HEK293 (cell line): ENCODE measurements around the gene MARK2.

ENCODE experiments used
- FEZF1 ChIP-seq: fragments of 450-650 bp; formaldehyde crosslinking; IDR thresholded peaks from 2 replicates; pipeline ENCODE4 v1.5.1; 2016; ENCODE audit warnings: missing biosample characterization, missing genetic modification characterization
- IKZF3 ChIP-seq: fragments of 450-650 bp; IDR thresholded peaks from 2 replicates; pipeline ENCODE4 v1.5.0; 2018; ENCODE audit warnings: missing biosample characterization, mild to moderate bottlenecking, missing genetic modification characterization, moderate library complexity
- INSM2 ChIP-seq: fragments of 450-650 bp; formaldehyde crosslinking; IDR thresholded peaks from 2 replicates; pipeline ENCODE4 v1.5.1; 2016; ENCODE audit warnings: missing biosample characterization, missing genetic modification characterization
- OSR2 ChIP-seq: fragments of 450-650 bp; formaldehyde crosslinking; IDR thresholded peaks from 2 replicates; pipeline ENCODE4 v1.5.1; 2016; ENCODE audit warnings: missing biosample characterization, missing genetic modification characterization
- PRDM1 ChIP-seq: fragments of 450-650 bp; formaldehyde crosslinking; IDR thresholded peaks from 2 replicates; pipeline ENCODE4; 2016; ENCODE audit warnings: missing biosample characterization, missing genetic modification characterization
- PRDM2 ChIP-seq: fragments of 450-650 bp; formaldehyde crosslinking; IDR thresholded peaks from 2 replicates; pipeline ENCODE4 v1.5.1; 2016; ENCODE audit warnings: missing biosample characterization, missing genetic modification characterization, borderline replicate concordance
- REPIN1 ChIP-seq: fragments of 450-650 bp; formaldehyde crosslinking; IDR thresholded peaks from 2 replicates; pipeline ENCODE4 v1.5.1; 2017; ENCODE audit warnings: missing biosample characterization, missing genetic modification characterization, low read depth
- SP3 ChIP-seq: fragments of 450-650 bp; formaldehyde crosslinking; IDR thresholded peaks from 2 replicates; pipeline ENCODE4 v1.5.1; 2016; ENCODE audit warnings: missing biosample characterization, missing genetic modification characterization
- ZBTB10 ChIP-seq: fragments of 450-650 bp; formaldehyde crosslinking; IDR thresholded peaks from 2 replicates; pipeline ENCODE4 v1.5.1; 2016; ENCODE audit warnings: missing biosample characterization, missing genetic modification characterization
- ZIC2 ChIP-seq: fragments of 450-650 bp; formaldehyde crosslinking; IDR thresholded peaks from 2 replicates; pipeline ENCODE4 v1.5.1; 2016; ENCODE audit warnings: missing biosample characterization, missing genetic modification characterization
- ZNF121 ChIP-seq: fragments of 450-650 bp; formaldehyde crosslinking; IDR thresholded peaks from 2 replicates; pipeline ENCODE4 v1.5.1; 2016; ENCODE audit warnings: missing biosample characterization, missing genetic modification characterization
- ZNF140 ChIP-seq: fragments of 450-650 bp; formaldehyde crosslinking; IDR thresholded peaks from 2 replicates; pipeline ENCODE4 v1.5.1; 2016; ENCODE audit warnings: missing biosample characterization, missing genetic modification characterization
- ZNF202 ChIP-seq: fragments of 450-650 bp; formaldehyde crosslinking; IDR thresholded peaks from 2 replicates; pipeline ENCODE4 v1.5.1; 2016; ENCODE audit warnings: missing biosample characterization, missing genetic modification characterization, borderline replicate concordance
- ZNF214 ChIP-seq: fragments of 450-650 bp; formaldehyde crosslinking; IDR thresholded peaks from 2 replicates; pipeline ENCODE4 v1.5.1; 2017; ENCODE audit warnings: missing biosample characterization, mild to moderate bottlenecking, missing genetic modification characterization, borderline replicate concordance
- ZNF362 ChIP-seq: fragments of 450-650 bp; formaldehyde crosslinking; IDR thresholded peaks from 2 replicates; pipeline ENCODE4 v1.5.1; 2016; ENCODE audit warnings: missing biosample characterization, missing genetic modification characterization
- ZNF37A ChIP-seq: fragments of 450-650 bp; IDR thresholded peaks from 2 replicates; pipeline ENCODE4 v1.5.1; 2018; ENCODE audit warnings: missing biosample characterization, missing genetic modification characterization
- ZNF416 ChIP-seq: fragments of 450-650 bp; formaldehyde crosslinking; IDR thresholded peaks from 2 replicates; pipeline ENCODE4 v1.5.1; 2016; ENCODE audit warnings: missing biosample characterization, missing genetic modification characterization
- ZNF488 ChIP-seq: fragments of 450-650 bp; formaldehyde crosslinking; IDR thresholded peaks from 2 replicates; pipeline ENCODE4 v1.5.1; 2016; ENCODE audit warnings: missing biosample characterization, missing genetic modification characterization
- ZNF560 ChIP-seq: fragments of 450-650 bp; formaldehyde crosslinking; IDR thresholded peaks from 2 replicates; pipeline ENCODE4 v1.5.1; 2017; ENCODE audit warnings: missing biosample characterization, missing genetic modification characterization, borderline replicate concordance
- ZNF626 ChIP-seq: fragments of 450-650 bp; sonication (Bioruptor Pico); formaldehyde crosslinking; IDR thresholded peaks from 2 replicates; pipeline ENCODE4 v1.5.1; 2018; ENCODE audit warnings: missing biosample characterization, missing genetic modification characterization, inconsistent platforms
- ZNF658 ChIP-seq: fragments of 450-650 bp; formaldehyde crosslinking; IDR thresholded peaks from 2 replicates; pipeline ENCODE4; 2016; ENCODE audit warnings: missing biosample characterization, missing genetic modification characterization
- TF ChIP-seq, protein P1 (sequence below): fragments of 450-650 bp; formaldehyde crosslinking; IDR thresholded peaks from 2 replicates; pipeline ENCODE4 v1.5.1; 2016; ENCODE audit warnings: missing biosample characterization, missing genetic modification characterization
- TF ChIP-seq, protein P2 (sequence below): fragments of 450-650 bp; formaldehyde crosslinking; IDR thresholded peaks from 2 replicates; pipeline ENCODE4 v1.5.1; 2016; ENCODE audit warnings: missing biosample characterization, missing genetic modification characterization

Gene MARK2

DNA sequence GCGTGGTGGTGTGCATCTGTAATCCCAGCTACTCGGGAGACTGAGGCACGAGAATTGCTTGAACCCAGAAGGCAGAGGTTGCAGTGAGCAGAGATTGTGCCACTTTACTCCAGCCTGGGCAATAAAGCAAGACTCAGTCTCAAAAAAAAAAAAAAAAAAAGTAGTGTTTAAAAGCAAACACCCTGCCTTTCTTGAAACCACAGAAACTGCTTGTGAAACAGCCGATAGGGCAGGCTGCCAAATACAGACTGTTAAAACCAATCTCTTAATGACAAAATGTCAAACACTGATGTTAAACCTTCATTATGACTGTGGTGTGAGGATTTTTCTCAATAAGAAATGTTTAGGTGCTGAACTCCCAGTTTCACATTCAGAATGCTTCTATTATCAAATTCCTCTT, 27.3 kb downstream of the MARK2 start (continued):
- TF ChIP-seq ZBTB10 (tag by site-specific recombination) = no peak
- no peak for TF ChIP-seq ZNF658 (tag by site-specific recombination)
- TF ChIP-seq ZNF214 (tag by site-specific recombination) = no peak
- TF ChIP-seq, protein P1, sequence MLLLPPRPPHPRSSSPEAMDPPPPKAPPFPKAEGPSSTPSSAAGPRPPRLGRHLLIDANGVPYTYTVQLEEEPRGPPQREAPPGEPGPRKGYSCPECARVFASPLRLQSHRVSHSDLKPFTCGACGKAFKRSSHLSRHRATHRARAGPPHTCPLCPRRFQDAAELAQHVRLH = no peak
- TF ChIP-seq SP3 (tag by site-specific recombination) = no peak
- TF ChIP-seq ZNF37A (tag by site-specific recombination) = no peak
- TF ChIP-seq ZNF121 (tag by site-specific recombination) = 0 out of 2 replicates have a peak, but pooled peaks have one; percentile 47
- TF ChIP-seq ZNF560 (tag by site-specific recombination) = no peak
- peak; percentile 40; the same call in 1 of the 2 replicates for TF ChIP-seq ZNF362 (tag by site-specific recombination)
- no peak for TF ChIP-seq ZNF626 (tag by site-specific recombination)
- TF ChIP-seq IKZF3 (tag by site-specific recombination) = no peak
- TF ChIP-seq ZNF202 (tag by site-specific recombination) = no peak
- TF ChIP-seq, protein P2, sequence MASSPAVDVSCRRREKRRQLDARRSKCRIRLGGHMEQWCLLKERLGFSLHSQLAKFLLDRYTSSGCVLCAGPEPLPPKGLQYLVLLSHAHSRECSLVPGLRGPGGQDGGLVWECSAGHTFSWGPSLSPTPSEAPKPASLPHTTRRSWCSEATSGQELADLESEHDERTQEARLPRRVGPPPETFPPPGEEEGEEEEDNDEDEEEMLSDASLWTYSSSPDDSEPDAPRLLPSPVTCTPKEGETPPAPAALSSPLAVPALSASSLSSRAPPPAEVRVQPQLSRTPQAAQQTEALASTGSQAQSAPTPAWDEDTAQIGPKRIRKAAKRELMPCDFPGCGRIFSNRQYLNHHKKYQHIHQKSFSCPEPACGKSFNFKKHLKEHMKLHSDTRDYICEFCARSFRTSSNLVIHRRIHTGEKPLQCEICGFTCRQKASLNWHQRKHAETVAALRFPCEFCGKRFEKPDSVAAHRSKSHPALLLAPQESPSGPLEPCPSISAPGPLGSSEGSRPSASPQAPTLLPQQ (tag by site-specific recombination) = no peak
- no peak for TF ChIP-seq ZNF416 (tag by site-specific recombination)
- TF ChIP-seq OSR2 (tag by site-specific recombination) = peak; percentile 39
- no peak for TF ChIP-seq REPIN1
- TF ChIP-seq ZNF488 (tag by site-specific recombination) = no peak
- no peak for TF ChIP-seq ZNF140 (tag by site-specific recombination)
- TF ChIP-seq PRDM2 (tag by site-specific recombination) = no peak
- TF ChIP-seq INSM2 = no peak
- no peak for TF ChIP-seq PRDM1 (tag by site-specific recombination)
- TF ChIP-seq FEZF1 = peak; percentile 70
- no peak for TF ChIP-seq ZIC2 (tag by site-specific recombination)
